Activated CD4-positive, alpha-beta T cell treated with anti-CD3 and anti-CD28 coated beads, Interleukin-2, Interleukin-6, amounts not matched to agents 100 ng/mL and 50 ng/mL, durations not matched to agents 16 hours and 8 hours (primary cell): Measurements from ENCODE around the gene PCDHGA3.
"Not testable (repeated sequence)": the region's sequence is repeated elsewhere in the genome, so short reads cannot be mapped to it uniquely, and the experiment has no call there.

Experiments
- DNase-seq: peaks from one replicate; pipeline ENCODE4 v3.0.0-alpha.2; 2020

Gene PCDHGA3

DNA sequence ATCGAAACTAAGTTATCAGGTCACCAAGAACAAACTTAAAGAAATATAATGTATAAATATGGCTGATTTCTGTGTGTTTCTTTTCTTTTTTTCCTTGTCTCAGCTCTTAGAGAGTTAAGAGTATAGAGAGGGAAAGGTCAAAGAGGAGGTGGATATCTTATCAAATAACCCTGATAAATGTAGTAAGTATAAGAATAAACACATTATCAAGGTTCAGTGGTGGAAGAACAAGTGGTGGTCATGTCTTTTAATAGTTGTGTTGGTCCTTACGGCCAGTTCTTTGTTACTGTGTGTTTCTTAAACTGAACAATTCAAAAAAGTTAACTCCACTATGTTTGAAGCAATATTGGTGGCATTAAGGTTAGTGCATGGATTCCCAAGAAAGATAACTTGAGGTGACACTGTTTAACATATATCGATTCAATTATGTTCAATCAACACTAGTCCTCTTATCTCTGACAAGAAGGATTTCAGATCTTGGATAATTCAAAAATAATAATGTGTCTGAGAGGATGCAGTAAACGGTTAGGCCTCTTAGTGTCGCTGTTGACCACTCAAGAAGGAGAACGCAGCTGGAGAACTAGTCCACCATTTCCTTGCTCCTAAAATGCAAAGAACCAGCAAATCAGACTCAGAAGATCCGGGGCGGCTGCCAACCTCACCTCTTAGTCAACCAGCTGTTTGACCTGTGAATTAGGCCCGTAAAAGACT lies at the start of gene PCDHGA3:
PCDHGA3 (plus strand) TSS at position 588 of the 711 bp plus-strand sequence. CDS start 205 bp downstream, outside the sequence.
- DNase-seq: peak; percentile 30

DNA sequence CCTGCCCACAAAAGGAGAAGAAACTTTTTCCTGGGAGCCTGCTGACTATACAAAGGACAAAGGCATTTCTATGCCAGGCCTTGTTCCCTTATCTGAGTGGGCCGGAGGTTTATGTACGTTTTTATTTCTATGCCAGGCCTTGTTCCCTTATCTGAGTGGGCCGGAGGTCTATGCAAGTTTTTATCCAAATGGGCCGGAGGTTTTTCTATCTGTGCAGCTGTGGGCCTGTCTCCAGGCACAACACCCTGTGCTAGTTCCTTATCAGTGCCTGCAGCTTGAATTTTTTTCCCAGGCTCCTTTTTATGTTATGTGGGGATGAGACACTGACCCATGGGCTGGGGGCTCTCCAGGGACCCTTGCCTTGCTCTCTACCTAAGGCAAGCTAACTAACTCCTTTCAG lies 45.3 kb upstream of the PCDHGA3 start:
- no peak for DNase-seq

GRCh38 chr5:141303756-141304155 lies 39.9 kb upstream of the PCDHGA3 start, which contains the start of gene SLC25A2:
TSS of gene SLC25A2 (minus strand) at chr5:141304049. CDS start at chr5:141303865, 184 bp downstream.
- no peak for DNase-seq

GRCh38 chr5:141306630-141307029 lies 37.0 kb upstream of the PCDHGA3 start:
- DNase-seq: no peak

DNA sequence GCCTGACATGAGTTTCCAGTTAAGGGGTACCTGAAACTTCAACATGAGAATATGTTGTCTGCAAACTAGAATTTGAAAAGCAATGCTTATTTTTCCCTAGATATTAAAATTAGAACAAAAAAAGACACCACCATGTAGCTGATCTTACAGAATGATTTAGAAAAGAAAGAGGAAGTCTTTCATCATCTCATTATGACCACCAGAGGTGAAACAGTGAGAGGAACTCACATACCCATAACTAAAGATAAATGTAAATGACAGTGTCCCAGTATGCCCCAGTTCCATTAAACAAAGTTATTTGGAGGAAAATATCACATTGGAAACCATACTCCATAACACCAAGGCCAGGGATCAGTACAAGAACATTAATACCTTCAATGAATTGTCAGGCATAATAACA lies 29.9 kb upstream of the PCDHGA3 start:
- DNase-seq: no peak

GRCh38 chr5:141316963-141317362 lies 26.7 kb upstream of the PCDHGA3 start:
- not testable (repeated sequence) for DNase-seq

- no peak for DNase-seq
Measured at GRCh38 chr5:141319202-141319601, 24.4 kb upstream of the PCDHGA3 start.

DNA sequence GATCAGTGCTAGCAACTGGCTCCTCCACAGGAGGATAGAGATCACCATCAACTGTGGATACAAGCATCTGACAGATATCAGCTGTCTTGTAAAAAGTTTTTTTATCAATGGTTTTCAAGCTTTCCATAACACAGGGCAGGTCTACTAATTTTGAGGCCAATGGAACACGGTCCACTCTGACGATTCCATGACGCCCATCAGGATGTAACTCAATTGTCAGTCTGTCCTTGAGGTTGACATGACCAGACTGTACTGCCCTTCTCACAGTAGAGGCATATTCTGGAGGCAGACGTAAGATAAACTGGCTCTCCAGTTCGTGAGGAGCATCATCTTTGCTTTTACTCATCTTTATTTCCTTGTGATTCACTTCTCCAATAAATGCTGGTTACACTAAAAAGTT lies 23.9 kb upstream of the PCDHGA3 start:
- DNase-seq: no peak

- peak; percentile 94 for DNase-seq
Measured at GRCh38 chr5:141320225-141321169, 23.1 kb upstream of the PCDHGA3 start, which contains the start of gene TAF7. TSS of gene TAF7 (minus strand) at chr5:141320784. CDS start at chr5:141320044, 740 bp downstream.

GRCh38 chr5:141322261-141322660 lies 21.4 kb upstream of the PCDHGA3 start:
- DNase-seq: no peak

GRCh38 chr5:141326088-141326854 lies 17.4 kb upstream of the PCDHGA3 start:
- DNase-seq: peak; percentile 62

DNA sequence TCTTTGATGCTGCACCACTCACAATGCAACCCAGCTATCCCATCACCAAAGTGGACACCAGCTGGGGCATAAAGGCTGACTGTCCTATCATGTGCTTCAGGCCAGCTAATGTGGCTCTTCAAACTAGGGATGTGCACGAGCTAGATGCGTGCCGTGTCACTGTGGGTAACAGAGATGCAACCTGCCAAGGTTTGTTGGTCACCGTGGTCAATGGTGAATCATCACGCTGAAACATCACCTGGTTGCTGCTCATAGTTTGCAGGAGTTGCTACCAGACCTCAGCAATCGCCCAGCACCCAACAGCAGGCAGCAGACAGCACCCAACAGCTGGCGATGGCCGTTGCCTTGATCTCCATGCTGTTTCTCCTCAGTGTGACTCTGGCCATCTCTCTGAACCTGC lies 15.4 kb upstream of the PCDHGA3 start:
- DNase-seq: no peak

DNA sequence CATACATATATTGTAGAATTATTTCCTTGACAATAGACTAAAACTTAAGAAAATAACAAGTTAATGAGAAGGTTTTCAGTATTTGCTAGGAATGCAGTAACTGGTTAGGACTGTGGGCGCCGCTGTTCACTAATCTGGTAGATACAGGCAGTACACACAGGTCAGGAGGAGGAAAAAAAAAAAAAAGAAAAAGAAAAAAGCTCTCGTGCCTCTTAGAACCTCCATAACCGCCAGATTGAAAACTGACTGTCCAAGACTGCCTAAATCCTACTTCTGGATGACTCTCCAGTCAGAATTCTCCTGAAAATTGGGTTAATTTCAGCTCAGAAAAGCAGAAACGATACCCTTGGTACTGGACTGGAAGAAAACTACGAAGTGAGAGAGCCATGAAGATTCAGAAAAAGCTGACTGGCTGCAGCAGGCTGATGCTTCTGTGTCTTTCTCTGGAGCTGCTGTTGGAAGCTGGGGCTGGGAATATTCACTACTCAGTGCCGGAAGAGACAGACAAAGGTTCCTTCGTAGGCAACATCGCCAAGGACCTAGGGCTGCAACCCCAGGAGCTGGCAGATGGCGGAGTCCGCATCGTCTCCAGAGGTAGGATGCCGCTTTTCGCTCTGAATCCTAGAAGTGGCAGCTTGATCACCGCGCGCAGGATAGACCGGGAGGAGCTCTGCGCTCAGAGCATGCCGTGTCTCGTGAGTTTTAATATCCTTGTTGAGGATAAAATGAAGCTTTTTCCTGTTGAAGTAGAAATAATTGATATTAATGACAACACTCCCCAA lies 13.1 kb upstream of the PCDHGA3 start, which contains the start of gene PCDHGA1:
PCDHGA1 (plus strand) TSS at position 216 of the 782 bp plus-strand sequence.
- peak; percentile 20 for DNase-seq

DNA sequence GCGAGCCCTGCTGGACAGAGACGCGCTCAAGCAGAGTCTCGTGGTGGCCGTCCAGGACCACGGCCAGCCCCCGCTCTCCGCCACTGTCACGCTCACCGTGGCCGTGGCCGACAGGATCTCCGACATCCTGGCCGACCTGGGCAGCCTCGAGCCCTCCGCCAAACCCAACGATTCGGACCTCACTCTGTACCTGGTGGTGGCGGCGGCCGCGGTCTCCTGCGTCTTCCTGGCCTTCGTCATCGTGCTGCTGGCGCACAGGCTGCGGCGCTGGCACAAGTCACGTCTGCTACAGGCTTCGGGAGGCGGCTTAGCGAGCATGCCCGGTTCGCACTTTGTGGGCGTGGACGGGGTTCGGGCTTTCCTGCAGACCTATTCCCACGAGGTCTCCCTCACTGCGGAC lies 11.1 kb upstream of the PCDHGA3 start:
- DNase-seq: not testable (repeated sequence)

DNA sequence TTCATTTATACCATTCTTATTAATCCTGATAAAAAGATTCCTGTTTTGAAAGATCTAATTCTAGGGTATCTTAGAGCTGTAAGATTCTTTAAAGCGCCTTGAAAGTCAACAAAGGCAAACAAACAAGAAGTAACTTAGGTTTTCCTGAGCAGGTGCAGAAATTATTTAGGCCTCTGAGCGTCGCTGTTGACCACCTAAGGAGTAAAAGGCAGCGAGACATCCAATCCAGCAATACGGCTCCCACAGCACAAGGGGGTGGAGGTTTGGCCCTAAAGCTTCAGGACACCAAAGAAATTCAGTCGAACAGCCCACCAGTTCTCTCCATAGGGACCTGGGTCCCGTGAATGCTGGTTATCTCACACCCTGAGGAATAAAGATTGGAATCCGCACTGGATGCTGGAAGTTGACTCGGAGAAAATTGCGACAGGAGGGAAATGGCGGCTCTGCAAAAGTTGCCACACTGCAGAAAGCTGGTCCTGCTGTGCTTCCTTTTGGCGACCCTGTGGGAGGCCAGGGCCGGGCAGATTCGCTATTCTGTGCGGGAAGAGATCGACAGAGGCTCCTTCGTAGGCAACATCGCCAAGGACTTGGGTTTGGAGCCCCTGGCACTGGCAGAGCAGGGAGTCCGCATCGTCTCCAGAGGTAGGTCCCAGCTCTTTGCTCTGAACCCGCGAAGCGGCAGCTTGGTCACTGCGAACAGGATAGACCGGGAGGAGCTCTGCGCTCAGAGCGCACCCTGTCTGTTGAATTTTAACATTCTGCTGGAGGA lies 4.9 kb upstream of the PCDHGA3 start, which contains the start of gene PCDHGA2:
PCDHGA2 (plus strand) TSS at position 223 of the 769 bp plus-strand sequence.
- DNase-seq: peak; percentile 9

DNA sequence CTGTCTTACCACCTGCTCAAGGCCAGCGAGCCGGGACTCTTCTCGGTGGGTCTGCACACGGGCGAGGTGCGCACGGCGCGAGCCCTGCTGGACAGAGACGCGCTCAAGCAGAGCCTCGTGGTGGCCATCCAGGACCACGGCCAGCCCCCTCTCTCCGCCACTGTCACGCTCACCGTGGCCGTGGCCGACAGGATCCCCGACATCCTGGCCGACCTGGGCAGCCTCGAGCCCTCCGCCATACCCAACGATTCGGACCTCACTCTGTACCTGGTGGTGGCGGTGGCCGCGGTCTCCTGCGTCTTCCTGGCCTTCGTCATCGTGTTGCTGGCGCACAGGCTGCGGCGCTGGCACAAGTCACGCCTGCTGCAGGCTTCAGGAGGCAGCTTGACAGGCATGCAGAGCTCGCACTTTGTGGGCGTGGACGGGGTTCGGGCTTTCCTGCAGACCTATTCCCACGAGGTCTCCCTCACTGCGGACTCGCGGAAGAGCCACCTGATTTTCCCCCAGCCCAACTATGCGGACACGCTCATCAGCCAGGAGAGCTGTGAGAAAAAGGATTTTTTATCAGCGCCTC lies 2.8 kb upstream of the PCDHGA3 start:
- not testable (repeated sequence) for DNase-seq

DNA sequence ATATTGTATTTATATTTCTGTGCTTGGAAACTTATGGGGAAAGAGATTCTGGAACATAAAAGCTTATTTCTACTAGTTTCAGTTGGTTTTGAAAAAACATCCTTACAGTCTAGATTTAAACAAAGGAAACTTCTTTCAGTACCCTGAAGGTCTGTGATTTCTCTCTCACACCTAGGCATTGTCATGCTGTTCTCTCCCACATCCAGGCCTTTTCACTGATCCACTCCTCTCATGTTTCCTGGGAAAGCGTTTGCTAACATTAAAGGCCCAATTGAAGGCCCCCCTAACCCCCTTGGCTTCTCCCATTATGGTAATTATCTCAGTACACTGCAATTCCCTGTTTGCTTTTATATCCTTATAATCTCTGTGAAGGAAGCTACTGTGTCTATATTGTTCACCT lies 856 bp upstream of the PCDHGA3 start:
- DNase-seq: no peak

GRCh38 chr5:141343953-141344463 lies 379 bp downstream of the PCDHGA3 start:
- DNase-seq: no peak

DNA sequence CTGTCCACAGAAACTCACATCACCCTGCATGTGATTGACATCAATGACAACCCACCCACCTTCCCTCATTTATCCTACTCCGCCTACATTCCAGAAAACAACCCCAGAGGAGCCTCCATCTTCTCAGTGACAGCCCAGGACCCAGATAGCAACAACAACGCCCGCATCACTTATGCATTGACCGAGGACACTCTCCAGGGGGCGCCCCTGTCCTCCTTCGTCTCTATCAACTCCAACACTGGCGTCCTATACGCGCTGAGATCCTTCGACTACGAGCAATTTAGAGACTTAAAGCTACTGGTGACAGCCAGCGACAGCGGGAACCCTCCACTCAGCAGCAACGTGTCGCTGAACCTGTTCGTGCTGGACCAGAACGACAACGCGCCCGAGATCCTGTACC lies 1.7 kb downstream of the PCDHGA3 start:
- no peak for DNase-seq

GRCh38 chr5:141346017-141346416 lies 2.4 kb downstream of the PCDHGA3 start:
- not testable (repeated sequence) for DNase-seq
